NCI-H1048 (cell line): ENCODE data around the gene LRP1.

Source experiments
- DNase-seq: peaks from one replicate; lab custom pipeline; 2025; lab: John Stamatoyannopoulos, UW

LRP1 gene

GRCh38 chr12:57175428-57176138 is 47.3 kb downstream of the LRP1 start:
- peak; percentile 46 for DNase-seq

DNA sequence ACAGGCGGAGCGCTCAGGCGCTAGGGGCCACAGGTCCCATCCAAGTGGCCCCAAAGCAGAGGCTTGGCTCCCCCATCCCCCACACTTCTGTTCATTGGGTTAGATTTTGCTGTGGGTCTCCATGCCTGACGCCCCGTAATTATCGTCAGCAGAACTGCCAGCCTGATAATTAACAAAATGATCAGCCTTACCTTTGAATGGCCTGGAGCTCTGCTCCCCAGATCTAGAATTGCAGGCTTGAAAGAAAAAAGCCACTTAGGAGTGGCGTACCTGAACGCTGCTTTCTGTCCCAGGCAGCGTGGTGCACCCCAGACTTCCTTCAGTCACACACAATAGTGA is 47.8 kb downstream of the LRP1 start:
- DNase-seq: no peak

DNA sequence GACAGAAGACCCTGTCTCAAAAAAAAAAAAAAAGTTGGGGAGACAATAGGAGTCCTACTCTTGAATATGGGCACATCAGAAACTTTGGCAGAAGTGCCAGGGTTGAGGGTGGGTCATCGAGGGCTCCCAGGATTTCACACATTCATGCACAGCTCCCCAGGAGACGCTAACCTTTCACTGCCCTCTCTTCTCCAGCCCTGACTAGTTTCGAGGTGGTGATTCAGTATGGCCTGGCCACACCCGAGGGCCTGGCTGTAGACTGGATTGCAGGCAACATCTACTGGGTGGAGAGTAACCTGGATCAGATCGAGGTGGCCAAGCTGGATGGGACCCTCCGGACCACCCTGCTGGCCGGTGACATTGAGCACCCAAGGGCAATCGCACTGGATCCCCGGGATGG is 48.6 kb downstream of the LRP1 start:
- DNase-seq: no peak

DNA sequence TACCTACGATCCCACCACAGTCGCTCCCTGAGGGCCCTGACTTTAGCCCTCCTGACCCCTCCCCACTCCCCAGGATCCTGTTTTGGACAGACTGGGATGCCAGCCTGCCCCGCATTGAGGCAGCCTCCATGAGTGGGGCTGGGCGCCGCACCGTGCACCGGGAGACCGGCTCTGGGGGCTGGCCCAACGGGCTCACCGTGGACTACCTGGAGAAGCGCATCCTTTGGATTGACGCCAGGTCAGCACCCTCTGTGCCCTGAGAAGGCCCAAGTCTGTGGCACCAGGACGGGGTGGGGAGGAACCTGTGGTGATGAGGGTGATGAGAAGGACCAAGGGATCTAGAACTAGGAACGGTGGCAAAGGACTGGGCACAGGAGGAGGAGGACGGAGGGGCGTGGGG is 49.1 kb downstream of the LRP1 start:
- DNase-seq: no peak

- no peak for DNase-seq
Observed at GRCh38 chr12:57178213-57178612, 49.9 kb downstream of the LRP1 start.

DNA sequence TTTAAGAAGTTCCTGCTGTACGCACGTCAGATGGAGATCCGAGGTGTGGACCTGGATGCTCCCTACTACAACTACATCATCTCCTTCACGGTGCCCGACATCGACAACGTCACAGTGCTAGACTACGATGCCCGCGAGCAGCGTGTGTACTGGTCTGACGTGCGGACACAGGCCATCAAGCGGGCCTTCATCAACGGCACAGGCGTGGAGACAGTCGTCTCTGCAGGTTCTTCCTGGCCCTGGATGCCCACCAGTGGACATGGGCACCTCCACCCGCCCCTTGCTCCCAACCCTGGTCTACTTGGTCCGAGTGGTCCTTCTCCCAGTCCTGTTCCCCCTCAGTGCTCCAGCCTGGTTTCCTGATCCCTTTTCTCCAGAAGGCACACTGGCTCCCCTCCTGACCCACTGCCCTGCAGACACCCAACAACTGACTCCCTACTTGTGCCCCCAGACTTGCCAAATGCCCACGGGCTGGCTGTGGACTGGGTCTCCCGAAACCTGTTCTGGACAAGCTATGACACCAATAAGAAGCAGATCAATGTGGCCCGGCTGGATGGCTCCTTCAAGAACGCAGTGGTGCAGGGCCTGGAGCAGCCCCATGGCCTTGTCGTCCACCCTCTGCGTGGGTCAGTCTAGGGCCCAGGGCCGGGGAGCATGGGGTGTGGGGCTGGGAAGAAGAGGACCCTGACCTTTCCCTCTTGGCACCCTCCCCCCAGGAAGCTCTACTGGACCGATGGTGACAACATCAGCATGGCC is 51.2 kb downstream of the LRP1 start:
- no peak for DNase-seq

- no peak for DNase-seq
Observed at GRCh38 chr12:57180321-57180989, 52.2 kb downstream of the LRP1 start.

DNA sequence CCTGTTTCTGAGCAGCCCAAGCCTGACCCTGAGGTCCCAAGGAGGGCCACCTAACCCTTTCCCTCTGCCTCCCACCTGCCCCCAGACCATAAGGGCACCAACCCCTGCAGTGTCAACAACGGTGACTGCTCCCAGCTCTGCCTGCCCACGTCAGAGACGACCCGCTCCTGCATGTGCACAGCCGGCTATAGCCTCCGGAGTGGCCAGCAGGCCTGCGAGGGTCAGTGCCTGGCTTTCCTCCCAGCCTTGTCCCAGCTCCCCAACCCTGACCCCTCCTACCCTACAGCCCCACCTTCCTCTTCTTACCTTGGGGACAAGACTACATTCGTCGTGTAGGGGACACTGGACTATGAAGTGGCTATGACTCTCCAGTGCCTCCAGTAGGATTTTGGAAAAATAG is 52.8 kb downstream of the LRP1 start:
- no peak for DNase-seq

GRCh38 chr12:57181561-57182155 is 53.4 kb downstream of the LRP1 start:
- DNase-seq: no peak

GRCh38 chr12:57182918-57183575 is 54.8 kb downstream of the LRP1 start:
- peak; percentile 32 for DNase-seq

DNA sequence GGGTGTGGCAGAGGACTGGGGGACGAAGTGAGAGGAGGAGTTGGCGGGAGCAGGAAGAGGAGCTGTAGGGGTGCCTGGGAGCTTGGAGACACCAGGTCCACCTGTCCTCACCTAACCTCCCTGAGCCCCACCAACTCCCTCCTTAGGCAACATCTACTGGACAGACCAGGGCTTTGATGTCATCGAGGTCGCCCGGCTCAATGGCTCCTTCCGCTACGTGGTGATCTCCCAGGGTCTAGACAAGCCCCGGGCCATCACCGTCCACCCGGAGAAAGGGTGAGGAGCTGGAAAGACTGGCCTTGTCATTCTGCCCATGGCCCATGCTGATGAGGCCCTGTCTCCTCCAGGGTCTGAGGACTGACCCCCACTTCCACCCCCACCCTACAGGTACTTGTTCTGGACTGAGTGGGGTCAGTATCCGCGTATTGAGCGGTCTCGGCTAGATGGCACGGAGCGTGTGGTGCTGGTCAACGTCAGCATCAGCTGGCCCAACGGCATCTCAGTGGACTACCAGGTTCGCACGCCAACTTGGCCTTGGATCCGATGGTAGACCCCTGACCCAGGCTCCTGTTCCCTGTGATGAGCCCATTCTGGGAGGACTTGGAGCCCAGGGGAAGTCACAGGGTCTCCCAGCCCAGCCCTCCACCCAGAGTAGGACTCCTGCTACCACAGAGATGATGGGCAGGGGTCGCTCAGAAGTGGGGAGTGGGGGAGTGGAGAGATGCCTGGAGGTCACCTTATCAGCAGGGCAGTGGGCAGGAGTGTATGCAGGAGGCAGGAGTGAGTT is 55.8 kb downstream of the LRP1 start:
- no peak for DNase-seq

GRCh38 chr12:57185403-57185802 is 57.1 kb downstream of the LRP1 start:
- no peak for DNase-seq

GRCh38 chr12:57185906-57186508 is 57.7 kb downstream of the LRP1 start:
- DNase-seq: no peak

DNA sequence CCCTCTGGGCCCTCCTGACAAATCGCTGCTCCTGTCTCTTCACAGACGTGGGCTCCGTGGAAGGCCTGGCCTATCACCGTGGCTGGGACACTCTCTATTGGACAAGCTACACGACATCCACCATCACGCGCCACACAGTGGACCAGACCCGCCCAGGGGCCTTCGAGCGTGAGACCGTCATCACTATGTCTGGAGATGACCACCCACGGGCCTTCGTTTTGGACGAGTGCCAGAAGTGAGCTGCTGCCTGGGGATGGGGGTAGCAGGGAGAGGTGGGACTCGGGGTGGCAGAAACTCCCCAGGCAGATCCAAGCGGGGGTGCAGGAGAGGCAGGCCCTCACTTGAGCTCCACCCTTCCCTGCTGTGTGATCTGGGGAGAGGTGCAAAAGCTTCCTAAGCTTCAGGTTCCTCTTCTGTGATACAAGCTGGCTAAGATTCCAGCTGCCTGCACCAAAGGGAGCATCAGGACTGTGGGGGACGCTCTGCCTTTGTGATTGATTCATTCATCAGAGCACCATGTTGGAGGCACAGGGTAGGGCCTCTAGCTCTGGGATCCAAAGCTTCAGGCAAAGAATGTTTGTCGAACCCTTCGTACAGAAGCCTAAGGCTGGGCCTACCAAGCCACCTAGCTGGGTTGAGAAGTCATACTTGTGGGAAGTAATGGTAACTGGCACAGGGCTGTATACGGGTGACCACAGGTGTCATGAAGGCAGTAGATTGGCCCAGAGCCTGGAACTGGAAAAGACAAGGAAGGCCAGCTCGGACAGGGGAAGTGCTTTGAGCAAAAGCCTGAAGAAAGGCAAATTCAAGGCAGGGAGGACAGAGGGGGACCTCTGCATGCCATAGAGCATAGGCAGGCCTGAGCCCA is 59.2 kb downstream of the LRP1 start:
- DNase-seq: no peak

DNA sequence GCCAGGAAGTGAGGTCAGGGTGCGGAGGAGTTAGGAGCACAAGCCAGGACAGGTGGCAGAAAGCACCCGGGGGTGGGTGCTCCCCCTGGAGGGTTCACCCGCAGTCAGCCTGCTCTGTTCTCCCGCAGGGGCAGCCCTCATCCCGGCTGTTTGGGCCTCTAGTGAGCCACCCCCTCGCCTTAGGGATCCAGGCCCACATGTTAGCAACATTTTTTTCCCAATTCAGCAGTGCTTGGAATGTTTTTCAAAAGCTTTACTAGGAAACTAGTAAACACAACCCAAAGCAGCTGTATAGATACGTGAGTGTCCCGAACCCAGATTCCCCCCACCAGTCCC is 59.8 kb downstream of the LRP1 start:
- no peak for DNase-seq

GRCh38 chr12:57190037-57190436 is 61.8 kb downstream of the LRP1 start:
- DNase-seq: no peak

GRCh38 chr12:57190821-57191220 is 62.5 kb downstream of the LRP1 start:
- no peak for DNase-seq

GRCh38 chr12:57191410-57191809 is 63.1 kb downstream of the LRP1 start:
- no peak for DNase-seq

GRCh38 chr12:57192920-57193319 is 64.6 kb downstream of the LRP1 start:
- DNase-seq: no peak

DNA sequence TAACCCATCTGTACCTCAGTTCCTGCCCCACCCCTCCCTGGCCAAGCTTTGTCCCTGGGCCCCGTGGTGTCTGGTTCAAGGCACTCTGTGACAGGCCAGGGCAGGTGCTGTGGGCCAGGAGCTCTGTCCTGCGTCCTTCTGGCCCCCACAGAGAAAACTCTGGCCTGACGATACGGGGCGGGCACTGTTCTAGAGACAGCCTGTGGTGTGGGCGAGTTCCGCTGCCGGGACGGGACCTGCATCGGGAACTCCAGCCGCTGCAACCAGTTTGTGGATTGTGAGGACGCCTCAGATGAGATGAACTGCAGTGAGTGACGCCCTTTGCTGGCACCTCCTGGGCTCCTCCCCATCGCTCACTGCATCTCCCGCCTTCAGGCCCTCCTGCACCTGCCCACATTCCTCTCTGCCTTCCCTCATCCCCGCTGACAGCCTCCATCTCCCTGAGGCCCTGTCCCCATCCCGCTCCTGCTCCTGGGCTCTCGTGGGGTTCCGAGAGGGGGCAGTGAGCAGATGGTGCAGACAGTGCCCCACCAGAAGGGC is 65.5 kb downstream of the LRP1 start:
- no peak for DNase-seq
